Testis (tissue), 2 donors: ENCODE results near the gene TMPRSS11E.

Experiments
- CTCF ChIP-seq, 3 experiments: fragments of 450-650 bp in 2 of 3; fragments of 200-600 bp in 1 of 3; sonication (generic) in 1 of 3; IDR thresholded peaks; one replicate each; pipeline ENCODE4 v1.5.1; 2016 to 2019; ENCODE audit warnings: antibody characterized with exemption in 3 of 3, mild to moderate bottlenecking in 2 of 3, moderate library complexity in 1 of 3
- POLR2A ChIP-seq: fragments of 450-650 bp; IDR thresholded peaks from one replicate; pipeline ENCODE4 v1.6.1; 2017; ENCODE audit warnings: antibody characterized with exemption, mild to moderate bottlenecking, moderate library complexity

- no peak for TF ChIP-seq POLR2A
- TF ChIP-seq CTCF (IDR thresholded peaks at IDR 0.05), result no peak
Observed at GRCh38 chr4:68430337-68430736, 16.9 kb upstream of the TMPRSS11E start.
